ENCODE data around the gene USP53. TPM values are rescaled to one million over a fixed set of nuclear protein-coding genes. Genes with fewer than 3 reads are reported as not detected.
"Not testable (repeated sequence)": the region's sequence is repeated elsewhere in the genome, so short reads cannot be mapped to it uniquely, and the experiment has no call there.

Gene USP53
- total and polyA plus RNA-seq, 4 donors = 24.9 to 114 (median 73.8) TPM

DNA sequence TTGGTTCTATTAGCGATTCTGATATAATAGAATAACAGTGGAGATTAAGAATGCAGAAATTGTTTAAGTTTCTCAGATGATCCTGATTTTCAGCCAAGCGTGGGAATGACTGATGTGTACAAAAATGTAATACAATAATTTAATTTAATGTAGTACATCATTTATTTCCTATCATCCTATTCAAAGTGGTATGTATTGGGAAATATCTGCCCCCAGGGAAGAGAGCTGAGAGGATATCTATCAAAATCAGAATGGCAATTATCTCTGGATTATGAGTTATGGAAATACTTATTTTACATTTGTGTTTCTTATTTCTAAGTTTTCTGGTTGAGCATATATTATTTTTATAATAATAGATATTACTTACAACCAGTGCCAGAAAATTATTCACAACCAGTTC, 105.5 kb downstream of the USP53 start:
- intact Hi-C loops (cut with DNase I) = loop anchor here in 1 of 2 donors (5.0 to 10.0 kb wide), 2 partner anchors 187 to 309 kb away; partner anchors contain the start of gene PDE5A
- no peaks in the 10 kb centered on the region for H3K9me3 ChIP-seq (ENCODE audit: control insufficient read depth, low read length)
- ATAC-seq (ENCODE audit: low FRiP score) (no peak), DNase-seq (no peak)
- 50 to 60% methylated on average over 2 of the region's 2 CpGs for WGBS, 2 donors
- no peaks in the 10 kb centered on the region for H3K27me3 ChIP-seq (ENCODE audit: control insufficient read depth in 1 of 2, insufficient read depth in 2 of 2, low read length in 1 of 2)
- peaks cover 2 to 5% of the 10 kb centered on the region in 2 donors for H3K4me1 ChIP-seq (ENCODE audit: control insufficient read depth in 1 of 2, insufficient read depth in 2 of 2, low read length in 2 of 2)
- H3K36me3 ChIP-seq (ENCODE audit: control insufficient read depth in 1 of 2, insufficient read depth in 2 of 2, low read length in 1 of 2) = no peaks in the 10 kb centered on the region
- H3K27ac ChIP-seq (ENCODE audit: low read depth in 1 of 2, low read length in 2 of 2) = no peak overlapping the region
- no peak overlapping the region for H3K4me3 ChIP-seq (ENCODE audit: low read length in 2 of 2)

DNA sequence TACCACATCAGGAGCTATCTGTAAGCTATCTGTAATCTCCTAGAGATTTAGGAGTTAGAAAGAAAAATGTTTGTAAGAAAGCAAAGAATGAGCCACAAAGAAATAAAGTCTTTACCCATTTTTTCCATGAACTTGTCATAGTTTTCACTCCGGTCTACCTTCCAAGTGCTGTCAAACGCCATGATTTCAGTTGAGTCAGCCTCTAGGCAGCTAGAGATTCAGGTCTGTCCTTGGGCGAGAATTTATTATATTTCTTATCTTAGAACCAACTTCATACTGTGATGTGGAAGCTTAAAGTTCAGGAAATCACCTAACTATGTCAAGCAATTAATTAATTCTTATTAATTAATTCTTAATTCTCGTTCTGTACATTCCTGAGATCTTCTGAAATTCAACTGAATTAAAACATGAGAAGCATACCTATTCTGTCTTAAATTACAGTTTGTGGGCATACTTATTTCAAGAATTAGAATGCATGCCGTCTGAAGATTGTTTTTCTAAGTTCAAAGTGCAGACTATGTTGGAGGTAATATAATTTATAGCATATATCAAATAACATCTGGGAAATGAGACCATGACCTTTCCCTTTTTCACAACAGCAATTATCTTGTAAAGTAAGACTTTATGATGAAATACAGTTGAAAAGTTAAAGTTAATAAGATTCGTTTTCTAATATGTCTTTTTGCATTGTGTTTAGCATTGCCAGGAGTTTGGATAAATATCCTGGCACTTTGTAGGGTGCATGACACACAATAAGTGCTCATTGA, 109.6 kb downstream of the USP53 start, which contains the start of gene FABP2:
FABP2 (minus strand) TSS at position 218 of the 767 bp plus-strand sequence; CDS start at position 182, 36 bp downstream.
- no peaks in the 10 kb centered on the region for H3K36me3 ChIP-seq (ENCODE audit: control insufficient read depth in 1 of 2, insufficient read depth in 2 of 2, low read length in 1 of 2)
- intact Hi-C loops (cut with DNase I) = no loop called here
- WGBS, 2 donors = 70 to 81% methylated on average over 6 of the region's 6 CpGs
- no peaks in the 10 kb centered on the region for H3K9me3 ChIP-seq (ENCODE audit: control insufficient read depth, low read length)
- no peak for DNase-seq
- ATAC-seq (ENCODE audit: low FRiP score) = no peak
- no peaks in the 10 kb centered on the region for H3K4me1 ChIP-seq (ENCODE audit: control insufficient read depth in 1 of 2, insufficient read depth in 2 of 2, low read length in 2 of 2)
- no peak within 1 kb of the TSS for H3K27ac ChIP-seq (ENCODE audit: low read depth in 1 of 2, low read length in 2 of 2)
- no peak within 1 kb of the TSS for H3K4me3 ChIP-seq (ENCODE audit: low read length in 2 of 2)
- no peaks in the 10 kb centered on the region for H3K27me3 ChIP-seq (ENCODE audit: control insufficient read depth in 1 of 2, insufficient read depth in 2 of 2, low read length in 1 of 2)

DNA sequence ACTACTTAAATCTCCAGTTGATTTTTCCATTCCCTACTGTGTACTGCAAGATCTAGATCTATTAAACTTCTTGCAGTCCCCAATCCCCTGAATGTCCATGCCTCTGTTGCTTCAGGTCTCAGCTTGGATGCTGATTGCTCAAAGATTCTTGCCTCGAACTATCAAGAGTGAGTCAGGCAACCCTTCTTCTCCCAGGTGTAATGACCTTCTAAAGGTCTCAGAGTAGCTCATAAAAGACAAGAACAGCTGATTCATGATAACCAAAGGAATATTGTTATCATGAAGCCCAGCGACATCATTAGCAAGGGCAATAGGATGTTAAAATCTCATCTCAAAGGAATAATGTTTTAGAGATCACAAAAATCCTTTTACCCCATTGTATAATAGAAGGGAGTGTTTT, 116.2 kb downstream of the USP53 start:
- WGBS, 2 donors = 72 to 78% methylated on average over 2 of the region's 2 CpGs
- H3K27ac ChIP-seq (ENCODE audit: low read depth in 1 of 2, low read length in 2 of 2) = no peak overlapping the region
- H3K4me1 ChIP-seq (ENCODE audit: control insufficient read depth in 1 of 2, insufficient read depth in 2 of 2, low read length in 2 of 2) = no peaks in the 10 kb centered on the region
- H3K4me3 ChIP-seq (ENCODE audit: low read length in 2 of 2) = no peak overlapping the region
- no peaks in the 10 kb centered on the region for H3K36me3 ChIP-seq (ENCODE audit: control insufficient read depth in 1 of 2, insufficient read depth in 2 of 2, low read length in 1 of 2)
- peaks cover 0 to 2% of the 10 kb centered on the region in 2 donors for H3K27me3 ChIP-seq (ENCODE audit: control insufficient read depth in 1 of 2, insufficient read depth in 2 of 2, low read length in 1 of 2)
- intact Hi-C loops (cut with DNase I) = no loop called here
- DNase-seq (no peak), ATAC-seq (ENCODE audit: low FRiP score) (no peak)
- no peaks in the 10 kb centered on the region for H3K9me3 ChIP-seq (ENCODE audit: control insufficient read depth, low read length)

DNA sequence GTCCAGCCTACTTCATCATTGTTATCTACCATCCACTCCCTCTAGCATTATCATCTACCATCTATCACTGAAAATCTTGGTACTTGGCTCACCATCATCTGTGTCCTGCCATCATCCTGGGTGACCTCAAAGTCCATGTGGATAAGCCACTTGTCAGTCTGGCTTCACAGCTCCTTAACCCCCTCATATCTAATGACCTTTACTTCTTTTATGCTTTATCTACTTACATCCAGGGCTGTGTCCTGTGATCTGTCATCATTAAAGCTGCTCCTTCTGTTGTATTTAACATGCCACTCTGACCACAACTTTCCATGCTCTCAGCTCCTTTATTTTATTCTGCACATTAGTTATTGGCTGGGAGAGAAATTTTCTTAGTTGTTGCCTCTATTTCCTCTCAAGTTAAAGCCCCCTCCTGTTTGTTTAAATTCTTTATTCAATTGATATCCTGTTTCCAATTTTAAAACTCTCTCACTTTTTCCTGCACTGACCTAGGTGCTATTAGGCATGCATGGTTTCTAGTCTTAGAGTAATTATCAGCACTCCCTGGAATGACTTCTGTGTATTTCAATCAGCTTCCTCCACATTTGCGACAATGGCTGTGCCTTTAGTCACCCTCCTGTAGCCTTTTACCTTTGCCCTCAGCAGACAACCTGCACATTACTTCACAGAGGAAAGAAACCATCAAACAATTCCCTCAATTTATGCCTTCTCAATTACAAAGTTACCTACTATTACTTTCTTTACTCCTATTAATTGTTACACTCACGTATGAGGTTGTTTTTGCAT, 117.5 kb downstream of the USP53 start:
- peaks cover 0 to 2% of the 10 kb centered on the region in 2 donors for H3K27me3 ChIP-seq (ENCODE audit: control insufficient read depth in 1 of 2, insufficient read depth in 2 of 2, low read length in 1 of 2)
- H3K27ac ChIP-seq (ENCODE audit: low read depth in 1 of 2, low read length in 2 of 2) = no peak overlapping the region
- intact Hi-C loops (cut with DNase I) = no loop called here
- no peaks in the 10 kb centered on the region for H3K4me1 ChIP-seq (ENCODE audit: control insufficient read depth in 1 of 2, insufficient read depth in 2 of 2, low read length in 2 of 2)
- no peaks in the 10 kb centered on the region for H3K9me3 ChIP-seq (ENCODE audit: control insufficient read depth, low read length)
- 64 to 67% methylated on average over 2 of the region's 2 CpGs for WGBS, 2 donors
- ATAC-seq (ENCODE audit: low FRiP score) = no peak
- no peak for DNase-seq
- no peak overlapping the region for H3K4me3 ChIP-seq (ENCODE audit: low read length in 2 of 2)
- H3K36me3 ChIP-seq (ENCODE audit: control insufficient read depth in 1 of 2, insufficient read depth in 2 of 2, low read length in 1 of 2) = no peaks in the 10 kb centered on the region

DNA sequence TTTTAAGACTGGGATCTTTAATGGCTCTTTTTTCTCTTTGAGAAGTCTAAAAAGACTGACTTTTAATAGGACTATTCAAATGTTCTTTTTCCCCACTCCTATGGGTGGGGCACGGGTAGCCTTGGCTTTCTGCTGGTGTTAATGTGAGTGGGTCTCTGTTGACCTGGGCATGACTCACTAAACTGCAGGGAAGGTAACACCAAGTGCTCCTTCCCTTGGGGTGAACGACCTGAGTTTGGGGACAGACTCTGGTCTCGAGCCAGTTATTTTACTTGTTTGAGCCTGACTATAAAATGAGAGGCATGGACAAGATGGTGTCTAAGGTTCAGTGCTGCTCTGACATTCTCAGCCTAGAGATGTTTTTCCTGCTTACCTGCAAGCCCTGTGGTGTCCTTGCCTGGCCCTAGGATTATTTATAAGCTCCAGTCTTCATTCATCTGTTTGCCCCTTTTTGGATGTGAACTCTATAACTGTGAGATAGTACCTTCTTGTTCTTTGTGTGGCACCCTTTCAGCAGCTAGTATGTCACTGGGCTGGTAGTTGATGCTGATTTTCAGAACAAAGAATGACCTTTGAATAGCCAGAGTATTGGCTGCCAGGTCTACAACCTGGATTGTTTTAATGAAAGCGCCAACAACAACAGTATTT, 123.9 kb downstream of the USP53 start:
- not testable (repeated sequence) for ATAC-seq (ENCODE audit: low FRiP score)

DNA sequence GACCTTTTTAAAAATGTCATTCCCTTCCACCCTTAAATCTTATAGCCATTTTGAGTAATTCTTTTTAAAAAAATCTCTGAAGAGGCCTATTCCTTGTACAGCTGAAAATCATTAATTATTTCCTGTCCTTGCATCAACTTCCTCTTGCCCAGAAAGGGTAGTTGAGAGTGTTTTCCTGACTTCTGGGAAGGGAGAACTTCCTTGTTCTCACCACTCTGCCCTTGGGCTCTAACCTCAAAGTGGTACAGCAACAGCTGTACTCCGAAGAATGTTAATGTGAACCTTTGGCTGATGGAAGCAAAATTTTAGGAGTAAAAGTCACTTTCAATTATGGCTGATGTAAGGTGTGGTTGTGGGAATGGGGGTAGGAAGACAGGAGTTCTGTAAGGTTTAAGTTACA, 124.5 kb downstream of the USP53 start:
- Histone ChIP-seq H3K27me3 (ENCODE audit: control insufficient read depth in 1 of 2, insufficient read depth in 2 of 2, low read length in 1 of 2) (no peaks in the 10 kb centered on the region), H3K4me3 (ENCODE audit: low read length in 2 of 2) (no peak overlapping the region), H3K9me3 (ENCODE audit: control insufficient read depth, low read length) (no peaks in the 10 kb centered on the region), H3K36me3 (ENCODE audit: control insufficient read depth in 1 of 2, insufficient read depth in 2 of 2, low read length in 1 of 2) (no peaks in the 10 kb centered on the region), H3K27ac (ENCODE audit: low read depth in 1 of 2, low read length in 2 of 2) (no peak overlapping the region), H3K4me1 (ENCODE audit: control insufficient read depth in 1 of 2, insufficient read depth in 2 of 2, low read length in 2 of 2) (no peaks in the 10 kb centered on the region)
- intact Hi-C loops (cut with DNase I) = no loop called here
- no peak for ATAC-seq (ENCODE audit: low FRiP score)
- 55 to 56% methylated on average over 1 of the region's 1 CpG for WGBS, 2 donors
- no peak for DNase-seq

More for the DNA sequence above, 123.9 kb downstream of the USP53 start:
- H3K27me3 ChIP-seq (ENCODE audit: control insufficient read depth in 1 of 2, insufficient read depth in 2 of 2, low read length in 1 of 2); H3K4me1 ChIP-seq (ENCODE audit: control insufficient read depth in 1 of 2, insufficient read depth in 2 of 2, low read length in 2 of 2); H3K36me3 ChIP-seq (ENCODE audit: control insufficient read depth in 1 of 2, insufficient read depth in 2 of 2, low read length in 1 of 2); H3K4me3 ChIP-seq (ENCODE audit: low read length in 2 of 2); DNase-seq; H3K27ac ChIP-seq (ENCODE audit: low read depth in 1 of 2, low read length in 2 of 2); intact Hi-C loops (cut with DNase I); H3K9me3 ChIP-seq (ENCODE audit: control insufficient read depth, low read length): not testable (repeated sequence)
- WGBS, 2 donors = 86 to 90% methylated on average over 3 of the region's 4 CpGs

DNA sequence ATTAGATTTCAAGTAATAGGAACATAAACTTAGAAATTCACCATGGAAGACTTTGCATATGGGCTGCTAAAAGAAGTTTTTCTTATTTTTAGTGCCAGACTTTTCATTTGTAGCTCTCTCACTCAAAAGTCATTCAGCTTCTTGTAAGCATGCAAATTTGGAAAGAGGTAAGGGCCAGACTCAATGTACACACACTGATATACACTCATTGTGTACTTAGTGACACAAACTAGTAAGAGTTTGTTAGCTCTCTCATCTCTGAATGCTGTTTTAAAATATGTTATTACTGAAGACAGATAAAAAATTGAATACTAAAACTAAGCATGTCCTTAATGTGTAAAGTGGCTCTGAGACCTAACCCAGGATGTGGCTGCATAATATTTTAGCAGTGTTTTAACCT, 127.4 kb downstream of the USP53 start:
- H3K9me3 ChIP-seq (ENCODE audit: control insufficient read depth, low read length); H3K27me3 ChIP-seq (ENCODE audit: control insufficient read depth in 1 of 2, insufficient read depth in 2 of 2, low read length in 1 of 2); H3K36me3 ChIP-seq (ENCODE audit: control insufficient read depth in 1 of 2, insufficient read depth in 2 of 2, low read length in 1 of 2); H3K4me3 ChIP-seq (ENCODE audit: low read length in 2 of 2); ATAC-seq (ENCODE audit: low FRiP score); H3K4me1 ChIP-seq (ENCODE audit: control insufficient read depth in 1 of 2, insufficient read depth in 2 of 2, low read length in 2 of 2); intact Hi-C loops (cut with DNase I); H3K27ac ChIP-seq (ENCODE audit: low read depth in 1 of 2, low read length in 2 of 2); DNase-seq: not testable (repeated sequence)

DNA sequence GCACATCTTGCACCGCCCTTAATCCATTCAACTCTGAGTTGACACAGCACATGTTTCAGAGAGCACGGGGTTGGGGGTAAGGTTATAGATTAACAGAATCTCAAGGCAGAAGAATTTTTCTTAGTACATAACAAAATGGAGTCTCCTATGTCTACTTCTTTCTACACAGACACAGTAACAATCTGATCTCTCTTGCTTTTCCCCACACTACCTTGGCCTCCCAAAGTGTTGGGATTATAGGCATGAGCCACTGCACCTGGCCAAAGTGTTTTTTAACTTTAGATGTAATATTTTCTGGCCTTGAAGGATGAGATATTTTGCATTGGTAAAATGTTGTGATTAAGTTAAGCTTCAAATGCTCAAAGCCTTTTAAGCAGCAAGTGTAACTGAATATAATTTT, 130.8 kb downstream of the USP53 start:
- H3K4me3 ChIP-seq (ENCODE audit: low read length in 2 of 2); H3K36me3 ChIP-seq (ENCODE audit: control insufficient read depth in 1 of 2, insufficient read depth in 2 of 2, low read length in 1 of 2); ATAC-seq (ENCODE audit: low FRiP score); DNase-seq; H3K27me3 ChIP-seq (ENCODE audit: control insufficient read depth in 1 of 2, insufficient read depth in 2 of 2, low read length in 1 of 2); H3K4me1 ChIP-seq (ENCODE audit: control insufficient read depth in 1 of 2, insufficient read depth in 2 of 2, low read length in 2 of 2); intact Hi-C loops (cut with DNase I); H3K27ac ChIP-seq (ENCODE audit: low read depth in 1 of 2, low read length in 2 of 2); H3K9me3 ChIP-seq (ENCODE audit: control insufficient read depth, low read length): not testable (repeated sequence)
- no CpG with 5 or more reads among the region's 2 CpGs for WGBS, 2 donors
